Hematopoietic multipotent progenitor cell treated with erythropoietin and hydrocortisone succinate and interleukin-3 and kit ligand, for 4 days (in vitro differentiated cells): ENCODE results near the gene PALLD.
"Not testable (repeated sequence)": the region's sequence is repeated elsewhere in the genome, so short reads cannot be mapped to it uniquely, and the experiment has no call there.

Source experiments
- DNase-seq: peaks from one replicate; pipeline ENCODE4 v3.0.0-alpha.2; 2015

PALLD gene

DNA sequence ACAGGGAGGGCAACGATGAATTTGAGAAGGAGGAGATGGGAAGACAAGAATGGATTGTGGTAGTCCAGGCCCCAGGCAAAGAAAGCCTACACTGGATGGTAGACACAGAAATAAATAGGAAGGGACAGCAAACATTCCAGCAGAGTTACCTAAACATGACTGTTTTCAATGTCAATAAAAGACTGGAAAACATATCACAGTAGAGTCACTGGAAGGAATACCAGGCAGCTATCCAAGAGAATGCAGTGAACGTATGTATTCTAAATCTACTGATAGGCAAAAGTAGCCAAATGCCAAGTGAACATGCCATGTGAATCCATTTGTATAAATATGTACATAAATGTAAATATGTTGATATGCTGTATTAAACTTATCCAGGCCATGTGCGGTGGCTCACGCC, 183.0 kb downstream of the PALLD start:
- no peak for DNase-seq

DNA sequence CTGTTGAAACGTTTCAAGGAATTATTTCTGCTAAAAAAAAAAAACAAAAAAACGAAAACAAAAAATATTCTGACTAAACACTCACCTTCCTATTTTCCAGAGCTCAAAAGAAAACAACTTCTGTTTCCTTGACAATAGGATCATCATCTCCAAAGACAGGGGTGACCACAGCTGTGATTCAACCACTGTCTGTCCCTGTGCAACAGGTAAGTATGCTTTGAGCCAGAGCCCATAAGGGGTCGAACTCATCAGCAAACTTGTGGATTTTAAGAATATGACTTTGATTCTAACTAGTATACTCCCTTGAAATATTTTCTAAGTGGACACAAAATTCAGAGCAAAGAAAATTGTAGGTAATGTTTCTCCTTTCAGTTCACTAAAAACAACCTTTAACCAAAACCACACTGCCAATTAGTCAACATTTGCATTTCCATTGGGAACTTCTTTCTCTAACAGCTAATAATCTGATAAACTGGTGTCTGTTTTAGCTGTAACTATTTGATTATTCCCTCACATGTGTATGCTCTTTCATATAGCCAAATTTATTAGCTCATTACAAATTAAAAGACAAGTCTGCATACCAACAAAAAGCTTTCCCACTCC, 186.1 kb downstream of the PALLD start:
- no peak for DNase-seq

- no peak for DNase-seq
Observed at GRCh38 chr4:168683595-168683994, 186.7 kb downstream of the PALLD start.

DNA sequence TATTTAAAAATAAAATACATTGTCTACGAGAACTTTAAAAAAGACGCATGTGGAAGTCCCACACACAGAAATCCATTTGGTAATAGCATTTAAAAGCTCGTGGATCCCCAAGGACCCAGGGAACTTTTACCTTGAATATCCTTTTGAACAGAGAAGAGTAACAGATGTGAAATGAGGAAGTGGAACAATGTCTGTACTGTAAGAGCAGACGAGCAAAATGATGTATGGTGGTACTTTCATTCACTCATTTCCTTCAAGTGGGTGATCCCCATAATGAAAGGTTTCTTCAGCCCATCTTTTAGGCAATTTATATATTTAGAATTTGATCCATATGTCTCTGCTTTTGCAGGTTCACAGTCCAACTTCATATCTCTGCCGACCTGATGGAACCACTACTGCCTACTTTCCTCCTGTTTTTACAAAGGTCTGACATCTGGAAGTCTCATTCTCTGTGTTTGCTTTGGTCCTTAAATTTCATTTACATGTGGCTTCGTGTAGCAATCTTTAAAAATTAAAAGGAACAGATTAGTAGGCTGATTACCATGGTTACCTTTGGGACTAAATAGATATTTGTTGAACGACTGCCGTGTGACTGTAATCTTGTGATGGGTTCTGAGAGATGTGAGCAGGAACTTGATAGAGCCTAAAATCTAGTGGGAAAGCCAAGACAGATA, 188.4 kb downstream of the PALLD start:
- DNase-seq, result peak; percentile 13

- no peak for DNase-seq
Observed at GRCh38 chr4:168688584-168688983, 191.7 kb downstream of the PALLD start.

DNA sequence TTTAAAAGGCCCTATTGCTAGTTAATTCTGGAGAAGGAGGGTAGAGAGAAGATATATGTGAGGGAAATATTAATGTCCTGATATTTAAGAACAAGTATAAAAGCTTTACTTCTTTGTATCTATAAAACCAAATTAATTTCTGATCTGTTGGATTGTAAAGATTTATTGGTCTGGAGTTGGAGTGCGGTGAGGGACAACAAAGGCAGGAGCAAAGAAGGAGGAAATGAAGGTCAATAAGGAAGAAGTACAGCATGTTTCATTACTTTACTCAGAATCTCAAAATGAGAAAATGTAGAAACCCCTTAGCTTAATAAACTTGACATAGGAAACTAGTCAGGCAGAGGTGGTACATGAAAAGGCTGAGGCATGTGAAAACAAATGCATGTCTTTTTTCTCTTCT, 192.9 kb downstream of the PALLD start:
- DNase-seq, result no peak

DNA sequence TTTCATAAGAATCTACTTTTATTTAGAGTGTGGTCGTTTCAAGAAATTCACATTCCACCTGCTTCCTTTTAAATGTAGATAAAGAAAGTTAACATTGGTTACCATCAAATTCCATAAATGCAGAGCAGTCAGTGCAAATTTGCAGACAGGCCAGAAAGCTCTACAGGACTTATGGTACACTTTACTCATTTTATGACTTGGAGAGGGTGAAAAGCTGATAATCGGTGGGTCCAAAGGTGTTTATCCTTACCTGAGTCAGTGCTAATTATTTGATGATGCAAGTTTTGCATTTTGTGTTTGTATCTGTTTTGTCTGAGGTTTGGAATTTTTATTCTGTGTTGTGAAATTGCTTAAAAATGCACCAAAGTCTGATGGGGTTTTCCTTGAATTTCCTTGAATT, 193.3 kb downstream of the PALLD start:
- DNase-seq, result no peak

DNA sequence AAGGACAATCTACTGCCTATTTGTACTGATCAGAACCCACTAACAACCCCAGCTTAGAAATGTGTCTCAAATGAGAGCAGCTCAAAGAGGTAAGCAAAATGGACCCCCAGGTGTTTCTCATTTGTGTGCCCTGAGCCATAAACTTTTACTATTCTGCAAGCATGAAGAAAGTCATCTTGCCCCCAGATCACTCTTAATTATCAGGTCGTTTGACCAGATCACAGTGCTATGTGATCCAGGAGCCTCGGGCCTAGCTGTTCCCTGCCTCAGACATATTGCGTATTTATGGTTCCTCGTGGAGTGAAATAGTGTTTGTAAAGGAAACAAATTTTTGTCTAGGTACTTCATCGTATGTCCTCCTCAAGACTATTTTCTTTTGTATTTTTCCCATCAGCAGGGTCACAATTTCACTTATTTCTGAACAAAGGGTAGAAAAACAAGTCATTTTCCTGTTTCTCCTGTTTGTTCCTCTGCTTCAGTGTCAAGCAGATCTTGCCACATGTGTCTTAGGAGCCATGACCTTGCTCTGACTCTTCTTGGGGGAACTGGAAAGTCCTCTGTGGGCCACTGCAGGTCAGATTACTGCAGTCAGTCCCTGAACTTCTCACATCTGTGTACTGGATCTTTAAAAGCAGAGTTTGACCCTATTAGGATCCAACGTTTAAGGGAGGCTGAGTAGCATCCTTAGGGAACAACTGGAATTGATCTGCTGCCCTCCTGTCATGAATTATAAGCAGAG, 194.9 kb downstream of the PALLD start:
- DNase-seq, result no peak

- no peak for DNase-seq
Observed at GRCh38 chr4:168693750-168694490, 197.1 kb downstream of the PALLD start.

- no peak for DNase-seq
Observed at GRCh38 chr4:168694667-168695066, 197.8 kb downstream of the PALLD start.

GRCh38 chr4:168695288-168695687, 198.4 kb downstream of the PALLD start:
- no peak for DNase-seq

DNA sequence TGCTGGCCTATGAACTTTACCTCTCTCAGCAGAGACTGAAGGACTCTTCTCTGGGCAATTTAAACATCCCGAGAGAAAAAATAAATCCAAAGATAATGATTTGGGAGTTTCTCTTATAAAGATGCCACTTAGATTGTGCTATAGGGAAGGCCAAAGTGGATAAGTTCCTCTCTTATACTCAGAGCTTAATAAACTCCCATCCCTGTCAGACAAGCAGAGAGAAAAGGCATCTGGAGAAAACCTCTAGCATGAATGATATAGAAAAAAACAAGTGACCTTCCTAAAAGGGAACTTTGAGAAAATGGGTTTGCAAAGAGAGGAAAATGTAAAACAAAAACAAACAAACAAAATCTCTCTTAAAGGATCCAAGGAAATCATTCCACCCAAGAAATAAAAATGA, 199.4 kb downstream of the PALLD start:
- no peak for DNase-seq

GRCh38 chr4:168696826-168697225, 200.0 kb downstream of the PALLD start:
- no peak for DNase-seq

- no peak for DNase-seq
Observed at GRCh38 chr4:168699224-168699878, 202.5 kb downstream of the PALLD start.

GRCh38 chr4:168701061-168701460, 204.2 kb downstream of the PALLD start:
- no peak for DNase-seq

- not testable (repeated sequence) for DNase-seq
Observed at GRCh38 chr4:168702581-168703087, 205.8 kb downstream of the PALLD start.

DNA sequence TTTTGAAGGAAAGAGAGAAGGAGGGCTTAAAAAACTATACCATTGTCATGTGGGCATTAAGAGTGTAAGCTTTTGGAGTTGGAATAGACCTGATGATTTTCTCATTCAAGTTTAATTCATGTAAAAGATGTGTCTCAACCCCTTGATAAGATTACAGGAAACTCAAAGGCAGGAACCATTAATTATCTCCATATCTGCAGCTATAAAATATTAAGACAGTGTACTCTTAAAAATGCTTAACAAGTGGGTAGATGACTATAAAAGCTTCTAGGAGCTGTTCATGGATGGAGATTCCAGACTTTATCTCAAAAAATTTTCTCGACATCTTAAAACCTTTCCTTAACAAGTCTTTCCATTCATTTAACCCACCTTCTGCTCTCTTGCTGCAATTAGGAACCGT, 208.3 kb downstream of the PALLD start:
- DNase-seq, result no peak

GRCh38 chr4:168707205-168707604, 210.4 kb downstream of the PALLD start:
- DNase-seq, result no peak

GRCh38 chr4:168708108-168708507, 211.3 kb downstream of the PALLD start:
- DNase-seq, result no peak

- DNase-seq, result peak; percentile 74
Observed at GRCh38 chr4:168710353-168710946, 213.6 kb downstream of the PALLD start.

DNA sequence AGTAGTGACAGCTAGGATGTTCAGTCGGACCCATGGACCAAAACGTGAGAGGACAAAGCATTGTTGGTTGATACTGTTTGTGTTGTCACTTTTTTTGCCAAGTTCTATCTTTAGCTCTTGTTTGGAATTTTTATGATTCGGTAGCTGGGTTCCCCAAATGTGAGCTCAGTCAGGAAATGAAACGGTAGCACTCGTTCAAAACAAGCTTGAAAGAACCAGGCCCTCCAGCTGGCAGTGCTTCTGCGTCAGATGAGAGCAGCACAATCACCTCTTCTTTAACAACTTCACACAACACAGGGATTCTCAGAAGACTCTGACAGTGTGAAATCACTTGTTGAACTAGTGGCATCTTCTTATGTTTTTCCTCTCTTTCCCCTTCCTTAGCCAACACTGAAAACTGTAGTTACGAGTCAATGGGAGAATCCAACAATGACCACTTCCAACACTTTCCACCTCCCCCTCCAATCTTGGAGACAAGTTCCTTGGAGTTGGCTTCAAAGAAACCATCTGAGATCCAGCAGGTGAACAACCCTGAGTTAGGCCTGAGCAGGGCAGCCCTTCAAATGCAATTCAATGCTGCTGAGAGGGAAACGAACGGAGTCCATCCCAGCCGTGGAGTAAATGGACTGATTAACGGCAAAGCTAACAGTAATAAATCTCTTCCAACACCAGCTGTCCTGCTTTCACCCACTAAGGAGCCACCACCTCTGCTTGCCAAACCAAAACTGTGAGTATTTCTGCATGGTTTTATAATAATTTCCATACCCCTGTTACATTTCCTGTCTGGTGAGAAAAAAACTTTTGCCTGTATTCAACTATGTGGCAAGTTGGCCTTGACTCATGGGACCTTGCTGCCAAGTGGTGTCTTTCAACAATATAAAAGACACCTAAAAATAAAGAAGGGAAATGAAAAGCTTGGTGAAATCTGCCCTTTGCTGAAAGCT, 214.6 kb downstream of the PALLD start:
- peak; percentile 5 for DNase-seq
